ENCODE results near the gene SLC39A5.

Gene SLC39A5

GRCh38 chr12:56229916-56230431 is at the start of gene SLC39A5:
Gene SLC39A5 (plus strand): TSS chr12:56230051. CDS start chr12:56231275, 1,224 bp downstream.
- H3K4me3 ChIP-seq (ENCODE audit: low read length) = no peak within 1 kb of the TSS
- DNase-seq (ENCODE audit: low read depth) = no peak
- TF ChIP-seq CTCF (conservative IDR thresholded peaks at IDR 0.05; ENCODE audit: low read depth, low read length) = no peak

GRCh38 chr12:56186957-56187356 is 42.9 kb upstream of the SLC39A5 start:
- TF ChIP-seq CTCF (conservative IDR thresholded peaks at IDR 0.05; ENCODE audit: low read depth, low read length) = no peak
- H3K4me3 ChIP-seq (ENCODE audit: low read length) = no peak overlapping the region
- no peak for DNase-seq (ENCODE audit: low read depth)

GRCh38 chr12:56188131-56188777 is 41.6 kb upstream of the SLC39A5 start:
- peak overlapping the region; percentile 85 for H3K4me3 ChIP-seq (ENCODE audit: low read length)
- no peak for DNase-seq (ENCODE audit: low read depth)
- TF ChIP-seq CTCF (conservative IDR thresholded peaks at IDR 0.05; ENCODE audit: low read depth, low read length) = no peak

GRCh38 chr12:56188778-56189098 is 41.1 kb upstream of the SLC39A5 start:
- peak overlapping the region; percentile 85 for H3K4me3 ChIP-seq (ENCODE audit: low read length)
- no peak for TF ChIP-seq CTCF (conservative IDR thresholded peaks at IDR 0.05; ENCODE audit: low read depth, low read length)
- DNase-seq (ENCODE audit: low read depth) = no peak

- peak; percentile 39 for DNase-seq (ENCODE audit: low read depth)
- TF ChIP-seq CTCF (conservative IDR thresholded peaks at IDR 0.05; ENCODE audit: low read depth, low read length) = peak; percentile 67
- peak within 1 kb of the TSS; percentile 93 for H3K4me3 ChIP-seq (ENCODE audit: low read length)
Measured at GRCh38 chr12:56189099-56189917, 40.5 kb upstream of the SLC39A5 start, which contains the start of gene SMARCC2. Gene SMARCC2 (minus strand): TSS chr12:56189483. CDS start chr12:56189461, 22 bp downstream.

- H3K4me3 ChIP-seq (ENCODE audit: low read length) = peak overlapping the region; percentile 93
- DNase-seq (ENCODE audit: low read depth) = peak; percentile 32
- no peak for TF ChIP-seq CTCF (conservative IDR thresholded peaks at IDR 0.05; ENCODE audit: low read depth, low read length)
Measured at GRCh38 chr12:56189918-56190694, 39.7 kb upstream of the SLC39A5 start.
